ENCODE data around the gene RPTOR.

RPTOR gene

DNA sequence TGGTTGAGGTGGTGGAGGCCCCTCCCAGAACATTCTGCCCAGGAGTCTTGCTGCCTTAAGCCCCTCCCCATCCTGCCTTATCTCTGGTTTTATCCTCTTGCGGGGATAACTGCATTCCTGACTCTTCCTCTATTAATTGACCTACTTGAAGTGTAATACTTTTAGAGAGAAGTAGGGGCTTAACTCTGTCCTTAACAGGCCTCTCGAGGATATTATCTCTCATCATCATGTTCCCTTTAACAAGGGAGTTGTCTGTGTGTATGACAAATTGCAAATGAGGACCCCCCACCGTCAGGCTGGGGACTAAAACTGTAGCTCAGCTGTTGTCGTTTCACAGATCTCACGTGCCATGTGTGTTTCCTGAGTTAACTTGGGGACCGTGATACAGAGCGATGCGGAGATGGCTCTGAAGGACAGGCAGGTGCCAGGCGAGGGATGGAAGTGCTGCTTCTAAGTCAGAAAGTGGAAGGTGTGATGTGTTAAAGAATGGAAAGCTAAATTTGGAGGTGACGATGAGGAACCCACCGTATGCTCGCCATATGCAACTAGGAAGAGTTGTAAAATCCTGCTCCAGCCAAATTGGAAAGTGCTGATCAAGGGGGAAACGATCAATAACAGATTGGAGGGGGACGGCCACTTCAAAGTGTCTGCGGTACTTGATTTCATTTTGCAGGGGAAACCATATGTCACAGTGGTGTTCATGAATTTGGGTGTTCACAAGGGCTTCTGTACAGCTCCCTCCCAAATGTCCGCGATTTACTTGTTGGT, 106.3 kb downstream of the RPTOR start:
- no peaks in the 10 kb centered on the region for H4K20me1 ChIP-seq (ENCODE audit: insufficient read depth, low read length)
- no peak overlapping the region for H3K4me3 ChIP-seq (ENCODE audit: low read depth, low read length, poor library complexity, severe bottlenecking)
- no peaks in the 10 kb centered on the region for H3K27me3 ChIP-seq (ENCODE audit: insufficient read depth, low read length)
- TF ChIP-seq, protein P1, sequence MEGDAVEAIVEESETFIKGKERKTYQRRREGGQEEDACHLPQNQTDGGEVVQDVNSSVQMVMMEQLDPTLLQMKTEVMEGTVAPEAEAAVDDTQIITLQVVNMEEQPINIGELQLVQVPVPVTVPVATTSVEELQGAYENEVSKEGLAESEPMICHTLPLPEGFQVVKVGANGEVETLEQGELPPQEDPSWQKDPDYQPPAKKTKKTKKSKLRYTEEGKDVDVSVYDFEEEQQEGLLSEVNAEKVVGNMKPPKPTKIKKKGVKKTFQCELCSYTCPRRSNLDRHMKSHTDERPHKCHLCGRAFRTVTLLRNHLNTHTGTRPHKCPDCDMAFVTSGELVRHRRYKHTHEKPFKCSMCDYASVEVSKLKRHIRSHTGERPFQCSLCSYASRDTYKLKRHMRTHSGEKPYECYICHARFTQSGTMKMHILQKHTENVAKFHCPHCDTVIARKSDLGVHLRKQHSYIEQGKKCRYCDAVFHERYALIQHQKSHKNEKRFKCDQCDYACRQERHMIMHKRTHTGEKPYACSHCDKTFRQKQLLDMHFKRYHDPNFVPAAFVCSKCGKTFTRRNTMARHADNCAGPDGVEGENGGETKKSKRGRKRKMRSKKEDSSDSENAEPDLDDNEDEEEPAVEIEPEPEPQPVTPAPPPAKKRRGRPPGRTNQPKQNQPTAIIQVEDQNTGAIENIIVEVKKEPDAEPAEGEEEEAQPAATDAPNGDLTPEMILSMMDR (IDR thresholded peaks at IDR 0.05; ENCODE audit: low read length): no peak
- no peak for TF ChIP-seq EZH2 (IDR thresholded peaks at IDR 0.05; ENCODE audit: borderline replicate concordance, low read length)
- H3F3A ChIP-seq (ENCODE audit: insufficient read depth, low read length): no peaks in the 10 kb centered on the region
- no peaks in the 10 kb centered on the region for H3K9me2 ChIP-seq (ENCODE audit: low read depth, low read length)
- H2AFZ ChIP-seq (ENCODE audit: low read length): no peak overlapping the region
- no peak overlapping the region for H3K9ac ChIP-seq (ENCODE audit: low read length)
- no peaks in the 10 kb centered on the region; the same call in 1 of the 2 replicates for H3K36me3 ChIP-seq (ENCODE audit: insufficient read depth, low read length)
- H3K4me2 ChIP-seq (ENCODE audit: low read length): no peak overlapping the region
- no peak overlapping the region for H3K27ac ChIP-seq (ENCODE audit: low read depth, low read length, poor library complexity, severe bottlenecking)
- no peaks in the 10 kb centered on the region for H3K9me3 ChIP-seq (ENCODE audit: low read length)
- H3K4me1 ChIP-seq (ENCODE audit: insufficient read depth, low read length, severe bottlenecking): peaks cover 22% of the 10 kb centered on the region
- peaks cover 13% of the 10 kb centered on the region for H3K79me2 ChIP-seq (ENCODE audit: insufficient read depth, low read length)

- no peaks in the 10 kb centered on the region for H3K9me2 ChIP-seq (ENCODE audit: low read depth, low read length)
- no peak overlapping the region for H3K4me3 ChIP-seq (ENCODE audit: low read depth, low read length, poor library complexity, severe bottlenecking)
- H3K9me3 ChIP-seq (ENCODE audit: low read length): peaks cover 7% of the 10 kb centered on the region; the same call in 1 of the 2 replicates
- no peak overlapping the region for H2AFZ ChIP-seq (ENCODE audit: low read length)
- H3F3A ChIP-seq (ENCODE audit: insufficient read depth, low read length): no peaks in the 10 kb centered on the region
- no peaks in the 10 kb centered on the region for H3K27me3 ChIP-seq (ENCODE audit: insufficient read depth, low read length)
- H3K79me2 ChIP-seq (ENCODE audit: insufficient read depth, low read length): peaks cover 11% of the 10 kb centered on the region; the same call in 1 of the 2 replicates
- TF ChIP-seq, protein P1 (IDR thresholded peaks at IDR 0.05; ENCODE audit: low read length): no peak
- no peak for TF ChIP-seq EZH2 (IDR thresholded peaks at IDR 0.05; ENCODE audit: borderline replicate concordance, low read length)
- no peak overlapping the region for H3K4me2 ChIP-seq (ENCODE audit: low read length)
- H3K9ac ChIP-seq (ENCODE audit: low read length): no peak overlapping the region
- H3K36me3 ChIP-seq (ENCODE audit: insufficient read depth, low read length): no peaks in the 10 kb centered on the region; the same call in 1 of the 2 replicates
- peaks cover 18% of the 10 kb centered on the region for H3K4me1 ChIP-seq (ENCODE audit: insufficient read depth, low read length, severe bottlenecking)
- H4K20me1 ChIP-seq (ENCODE audit: insufficient read depth, low read length): no peaks in the 10 kb centered on the region
- no peak overlapping the region for H3K27ac ChIP-seq (ENCODE audit: low read depth, low read length, poor library complexity, severe bottlenecking)
Measured at GRCh38 chr17:80652756-80653330, 108.2 kb downstream of the RPTOR start.

- TF ChIP-seq, protein P1 (IDR thresholded peaks at IDR 0.05; ENCODE audit: low read length): no peak
- TF ChIP-seq EZH2 (IDR thresholded peaks at IDR 0.05; ENCODE audit: borderline replicate concordance, low read length): no peak
- no peak overlapping the region for H3K4me3 ChIP-seq (ENCODE audit: low read depth, low read length, poor library complexity, severe bottlenecking)
- no peak overlapping the region for H3K9ac ChIP-seq (ENCODE audit: low read length)
- peaks cover 7% of the 10 kb centered on the region; the same call in 1 of the 2 replicates for H3K9me3 ChIP-seq (ENCODE audit: low read length)
- H4K20me1 ChIP-seq (ENCODE audit: insufficient read depth, low read length): no peaks in the 10 kb centered on the region
- no peaks in the 10 kb centered on the region for H3F3A ChIP-seq (ENCODE audit: insufficient read depth, low read length)
- no peak overlapping the region for H3K4me2 ChIP-seq (ENCODE audit: low read length)
- no peak overlapping the region for H2AFZ ChIP-seq (ENCODE audit: low read length)
- H3K27ac ChIP-seq (ENCODE audit: low read depth, low read length, poor library complexity, severe bottlenecking): no peak overlapping the region
- no peaks in the 10 kb centered on the region for H3K9me2 ChIP-seq (ENCODE audit: low read depth, low read length)
- peaks cover 11% of the 10 kb centered on the region; the same call in 1 of the 2 replicates for H3K79me2 ChIP-seq (ENCODE audit: insufficient read depth, low read length)
- H3K36me3 ChIP-seq (ENCODE audit: insufficient read depth, low read length): no peaks in the 10 kb centered on the region; the same call in 1 of the 2 replicates
- no peaks in the 10 kb centered on the region for H3K27me3 ChIP-seq (ENCODE audit: insufficient read depth, low read length)
- peaks cover 18% of the 10 kb centered on the region for H3K4me1 ChIP-seq (ENCODE audit: insufficient read depth, low read length, severe bottlenecking)
Measured at GRCh38 chr17:80653856-80654255, 109.2 kb downstream of the RPTOR start.

Data from OCI-LY1 (cell line).